Measurements from ENCODE around the gene MAN1C1. TPM values are rescaled to one million over a fixed set of nuclear protein-coding genes. Genes with fewer than 3 reads are reported as not detected.

Gene MAN1C1
- total RNA-seq, 1 experiment from 2014 or later, result 0.40 TPM

DNA sequence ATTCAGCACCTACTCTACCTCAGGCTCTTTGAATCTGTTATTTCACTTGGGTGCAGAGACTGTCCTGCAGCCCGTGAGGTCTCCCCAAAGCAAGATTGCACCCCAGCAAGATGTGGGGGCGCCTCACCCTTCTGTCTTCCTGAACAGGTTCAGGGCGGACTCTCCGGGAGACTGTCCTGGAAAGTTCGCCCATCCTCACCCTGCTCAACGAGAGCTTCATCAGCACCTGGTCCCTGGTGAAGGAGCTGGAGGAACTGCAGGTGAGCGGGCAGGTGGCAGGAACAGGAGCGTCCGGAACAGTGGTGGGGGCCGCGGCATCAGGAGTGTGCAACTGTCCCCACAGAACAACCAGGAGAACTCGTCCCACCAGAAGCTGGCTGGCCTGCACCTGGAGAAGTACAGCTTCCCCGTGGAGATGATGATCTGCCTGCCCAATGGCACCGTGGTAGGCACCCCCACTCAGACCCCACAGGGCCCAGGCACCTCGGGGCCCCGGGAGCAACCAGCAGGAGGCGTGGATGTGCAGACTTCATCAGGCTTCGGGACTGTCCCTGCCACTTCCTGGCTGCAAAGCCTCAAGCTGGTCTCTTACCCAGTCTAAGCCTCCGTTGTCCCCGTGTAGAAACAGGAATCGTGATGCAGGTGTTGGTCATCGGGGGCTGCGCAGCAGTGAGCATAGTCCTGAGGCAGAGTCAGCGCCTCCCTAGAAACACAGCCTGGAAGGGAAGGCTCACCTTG is 197.3 kb downstream of the MAN1C1 start:
- in situ Hi-C loops (cut with HindIII; ENCODE audit: low pct_unique_long_range_greater_than_20kb, low sequenced_read_pairs), result no loop called here
- no peak for DNase-seq (ENCODE audit: low read depth, low spot score)

DNA sequence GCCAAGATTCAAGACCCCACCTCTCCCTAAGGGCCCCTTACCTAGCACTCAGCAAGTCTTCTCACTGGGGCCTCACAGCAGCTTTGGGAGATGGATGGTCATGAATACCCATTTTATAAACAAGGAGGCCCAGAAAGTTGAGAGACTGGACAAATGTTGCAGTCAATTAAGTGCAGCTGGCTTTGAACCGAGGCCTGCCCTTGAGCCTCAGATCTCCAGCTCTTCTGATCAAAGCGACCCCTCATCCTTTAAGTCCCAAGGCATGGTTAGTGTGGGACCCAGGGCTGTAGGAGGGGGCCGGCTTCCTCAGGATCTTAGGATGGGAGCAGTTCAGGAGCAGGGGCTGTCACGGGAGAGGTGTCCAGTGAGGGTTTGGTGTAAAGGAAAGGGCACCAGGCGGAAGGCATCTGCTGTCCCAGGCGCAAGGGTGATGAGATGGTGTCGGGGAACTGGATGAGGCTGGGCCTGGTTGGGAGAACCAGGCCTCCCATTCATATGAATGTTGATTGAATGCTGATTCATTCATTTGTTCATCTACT is 198.0 kb downstream of the MAN1C1 start:
- in situ Hi-C loops (cut with HindIII; ENCODE audit: low pct_unique_long_range_greater_than_20kb, low sequenced_read_pairs), result no loop called here
- no peak for DNase-seq (ENCODE audit: low read depth, low spot score)

DNA sequence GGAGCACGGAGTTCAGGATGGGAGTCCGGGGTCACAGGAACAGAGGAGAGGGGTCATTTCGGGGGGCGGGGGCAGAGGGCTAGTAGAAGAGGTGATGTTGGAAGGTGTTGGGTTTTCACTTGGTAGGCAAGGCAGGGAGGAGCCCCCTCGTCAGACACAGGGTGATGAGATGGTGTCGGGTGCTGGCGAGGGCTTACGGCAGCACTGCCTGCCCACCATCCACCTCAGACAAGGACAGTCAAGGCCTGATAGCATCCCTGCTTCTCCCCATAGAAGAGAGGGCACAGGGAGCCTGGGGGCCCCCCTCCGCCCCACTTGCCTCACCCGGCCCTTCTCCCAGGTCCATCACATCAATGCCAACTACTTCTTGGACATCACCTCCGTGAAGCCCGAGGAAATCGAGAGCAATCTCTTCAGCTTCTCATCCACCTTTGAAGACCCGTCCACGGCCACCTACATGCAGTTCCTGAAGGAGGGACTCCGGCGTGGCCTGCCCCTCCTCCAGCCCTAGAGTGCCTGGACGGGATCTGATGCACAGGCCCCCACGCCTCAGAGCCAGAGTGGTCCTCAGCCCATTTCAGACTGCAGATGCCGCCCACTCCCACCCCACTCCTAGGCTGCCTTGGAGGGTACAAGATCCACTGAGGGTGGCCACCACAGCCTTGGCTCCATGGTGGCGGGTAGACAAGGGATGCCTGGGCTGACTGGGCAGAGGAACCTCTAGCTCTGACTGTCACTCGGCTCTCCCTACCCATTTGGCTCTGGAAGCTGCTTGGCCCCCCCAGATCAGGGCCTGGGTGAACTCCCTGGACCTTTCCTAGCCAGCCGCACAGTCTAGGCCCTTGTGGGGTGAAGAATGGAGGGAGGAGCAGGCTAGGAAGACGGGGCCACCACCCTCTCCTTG is 198.9 kb downstream of the MAN1C1 start:
- no peak for DNase-seq (ENCODE audit: low read depth, low spot score)
- in situ Hi-C loops (cut with HindIII; ENCODE audit: low pct_unique_long_range_greater_than_20kb, low sequenced_read_pairs), result no loop called here

DNA sequence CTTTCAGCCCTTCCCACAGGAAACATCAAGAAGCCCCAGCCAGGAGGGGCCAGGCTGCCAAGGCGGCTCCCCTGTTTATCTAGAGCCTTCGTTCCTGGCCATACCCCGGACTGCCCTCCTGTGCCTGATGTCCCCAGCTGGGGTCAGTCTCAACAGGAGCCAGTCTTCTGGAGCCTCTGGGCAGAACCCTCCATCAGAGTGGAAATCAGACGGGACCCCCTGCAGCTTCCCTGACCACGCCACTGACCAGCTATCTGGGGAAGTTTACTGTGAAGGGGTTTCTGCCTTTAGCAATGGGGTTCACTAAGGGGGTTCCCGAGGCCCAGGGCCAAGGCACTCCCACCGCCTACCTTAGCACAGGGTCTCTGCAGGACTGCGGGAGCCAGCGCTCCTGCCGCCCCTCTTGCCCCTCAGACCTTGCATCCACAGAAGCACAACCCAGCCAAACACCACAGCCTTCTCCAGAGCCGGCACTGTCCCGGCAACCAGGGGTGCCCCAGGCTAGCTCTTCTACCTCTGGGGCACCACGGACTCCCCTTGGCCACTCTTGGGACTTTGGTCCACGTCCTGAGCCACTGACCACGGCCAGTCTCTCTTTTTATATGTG is 199.6 kb downstream of the MAN1C1 start:
- in situ Hi-C loops (cut with HindIII; ENCODE audit: low pct_unique_long_range_greater_than_20kb, low sequenced_read_pairs), result no loop called here
- no peak for DNase-seq (ENCODE audit: low read depth, low spot score)

DNA sequence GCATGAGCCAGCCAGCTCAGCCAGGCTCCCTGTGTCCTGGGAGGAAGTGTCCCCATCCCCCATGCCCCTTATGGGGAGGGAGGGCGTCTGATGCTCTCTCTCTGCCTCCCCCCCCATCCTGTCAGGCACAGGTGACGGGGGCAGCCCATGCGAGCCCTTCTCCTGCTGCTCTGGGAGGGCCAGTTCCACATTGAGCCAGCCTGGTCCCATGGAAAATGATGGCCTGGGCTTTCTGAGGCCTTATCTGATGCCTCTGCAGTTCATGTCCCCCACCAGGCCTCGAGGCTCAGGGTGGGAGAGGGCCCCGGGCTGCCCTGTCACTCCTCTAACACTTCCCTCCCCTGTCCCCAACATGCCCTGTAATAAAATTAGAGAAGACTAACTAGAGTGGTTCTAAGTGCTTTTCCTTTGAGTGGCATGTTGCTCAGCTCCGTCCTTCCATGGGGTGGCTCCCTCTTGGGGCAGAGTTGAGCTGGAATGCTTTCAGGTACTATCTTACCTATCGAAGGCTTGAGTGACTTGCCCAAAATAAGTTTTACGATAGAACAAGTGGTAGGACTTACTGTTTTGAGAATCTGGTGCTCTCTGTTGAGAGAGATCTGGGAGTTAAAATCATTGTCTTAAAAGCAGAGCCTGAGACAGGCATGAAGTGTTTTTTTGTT is 201.4 kb downstream of the MAN1C1 start:
- DNase-seq (ENCODE audit: low read depth, low spot score), result no peak
- in situ Hi-C loops (cut with HindIII; ENCODE audit: low pct_unique_long_range_greater_than_20kb, low sequenced_read_pairs), result no loop called here

DNA sequence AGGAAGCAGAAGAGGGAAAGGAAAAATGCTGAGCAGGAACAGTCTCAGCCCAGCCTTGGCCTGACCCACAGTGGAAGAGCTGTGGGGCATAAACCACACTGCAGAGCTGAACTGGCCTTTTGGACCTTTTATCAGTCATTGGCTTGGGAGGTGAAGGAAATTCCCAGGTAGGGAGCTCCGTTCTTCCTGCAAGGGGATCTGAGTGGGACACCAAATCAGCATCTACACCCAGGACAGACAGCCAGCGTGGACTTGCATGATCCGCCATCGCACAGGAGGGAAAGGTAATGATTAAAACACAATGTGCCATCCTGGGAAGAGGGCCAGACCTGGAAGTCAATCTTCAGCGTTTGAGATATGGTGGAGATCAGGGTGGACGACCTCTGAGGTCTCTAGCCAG is 202.0 kb downstream of the MAN1C1 start:
- in situ Hi-C loops (cut with HindIII; ENCODE audit: low pct_unique_long_range_greater_than_20kb, low sequenced_read_pairs), result no loop called here
- DNase-seq (ENCODE audit: low read depth, low spot score), result no peak

DNA sequence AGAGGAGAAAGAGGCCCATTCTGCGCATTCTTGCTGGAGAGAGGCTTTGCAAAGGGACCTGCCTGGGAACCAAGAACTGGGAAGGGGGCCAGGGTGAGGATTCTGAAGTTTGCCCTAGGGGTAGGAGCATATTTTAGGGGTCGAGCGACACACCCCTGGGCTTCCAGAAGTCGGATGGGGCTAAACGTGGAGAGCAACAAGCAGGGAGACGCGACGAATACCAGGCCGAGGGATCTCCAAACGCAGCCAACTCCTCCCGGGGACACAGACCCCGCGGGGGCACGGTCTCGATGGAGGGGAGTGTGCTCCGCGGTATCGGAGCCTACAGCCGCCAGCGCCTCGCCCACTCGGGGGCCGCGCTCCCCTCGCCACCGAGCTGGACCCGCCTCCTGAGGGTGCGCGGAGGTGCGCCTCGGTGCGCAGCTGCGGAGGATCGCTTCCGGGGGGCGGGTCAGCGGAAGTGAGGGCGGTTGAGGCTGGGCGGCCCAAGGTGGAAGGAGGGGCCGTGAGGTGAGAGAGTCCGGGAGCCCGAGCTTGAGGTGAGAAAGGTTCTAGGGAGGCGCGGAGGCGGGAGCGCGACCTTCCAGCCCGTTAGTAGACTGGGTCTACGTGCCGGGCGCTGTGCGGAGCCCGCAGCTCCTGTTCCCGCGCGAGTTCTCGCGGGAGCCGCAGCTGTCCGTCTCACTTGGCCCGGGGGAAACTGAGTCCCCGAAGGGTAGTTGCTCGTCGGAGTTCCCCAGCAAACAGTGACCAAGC is 203.1 kb downstream of the MAN1C1 start, which contains the start of gene MTFR1L:
Gene MTFR1L (plus strand): TSS at position 464 of the 756 bp plus-strand sequence. CDS start 3,151 bp downstream, outside the sequence.
- in situ Hi-C loops (cut with HindIII; ENCODE audit: low pct_unique_long_range_greater_than_20kb, low sequenced_read_pairs), result no loop called here

DNA sequence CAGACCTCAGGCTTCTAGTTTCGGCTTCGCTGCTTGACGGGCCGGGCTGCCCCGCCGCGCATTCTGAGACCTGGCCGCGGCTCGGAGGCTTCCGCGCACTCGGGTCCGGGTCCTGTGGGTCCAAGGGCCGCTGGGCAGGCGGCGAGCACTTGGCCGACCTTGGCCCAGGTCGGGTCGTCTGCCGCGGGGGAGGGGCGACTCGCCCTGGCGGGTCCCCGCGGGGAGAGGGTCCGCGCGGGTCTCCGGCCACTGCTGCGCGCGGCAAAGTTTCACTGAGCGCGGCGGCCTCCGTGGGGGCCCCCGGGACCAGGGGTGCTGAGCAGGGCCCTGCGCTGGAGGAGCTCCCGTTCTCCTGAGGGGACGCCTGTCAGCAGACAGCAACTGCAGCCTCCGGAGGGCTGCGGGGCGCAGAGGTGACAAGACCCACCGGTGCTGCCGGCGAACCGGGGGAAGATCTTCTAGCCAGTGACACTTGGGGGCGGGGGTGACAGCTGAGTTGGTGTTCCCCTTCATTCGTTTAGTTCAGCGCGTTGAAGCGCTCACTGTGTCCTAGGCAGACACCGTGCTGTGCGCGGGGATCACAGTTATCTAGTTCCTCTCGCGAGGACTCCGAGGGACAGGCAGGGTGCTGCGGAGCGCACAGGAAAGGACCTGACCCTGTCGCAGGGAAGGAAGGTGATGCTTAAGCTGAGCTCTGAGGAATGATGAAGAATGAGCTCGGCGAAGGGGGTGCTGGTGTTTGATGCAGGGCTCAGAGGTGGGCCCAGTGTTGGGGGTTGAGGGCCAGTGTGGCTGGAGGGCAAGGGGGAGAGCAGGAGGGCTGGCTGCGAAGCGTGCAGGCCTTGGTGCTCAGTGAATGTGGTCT is 203.9 kb downstream of the MAN1C1 start:
- in situ Hi-C loops (cut with HindIII; ENCODE audit: low pct_unique_long_range_greater_than_20kb, low sequenced_read_pairs), result no loop called here

More for the DNA sequence above, 203.1 kb downstream of the MAN1C1 start, which contains the start of gene MTFR1L:
- DNase-seq (ENCODE audit: low read depth, low spot score), result peak; percentile 64

DNA sequence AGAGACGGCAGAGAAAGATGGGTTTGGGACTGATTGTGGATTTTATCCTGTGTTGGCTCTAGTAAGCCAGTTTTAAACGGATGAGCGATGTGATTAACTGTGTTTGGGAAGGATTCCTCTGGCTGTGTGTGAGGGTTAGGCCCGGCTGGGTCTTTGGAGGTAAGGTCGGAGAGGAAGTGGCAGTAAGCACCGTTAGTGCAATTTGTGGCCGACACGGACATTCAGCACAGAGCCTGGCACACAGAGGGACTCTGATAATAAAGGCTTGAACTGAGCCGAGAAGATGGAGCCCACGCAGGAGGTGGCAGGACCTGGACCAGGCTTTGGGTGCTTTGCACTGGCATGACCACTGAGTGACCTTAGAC is 204.5 kb downstream of the MAN1C1 start:
- in situ Hi-C loops (cut with HindIII; ENCODE audit: low pct_unique_long_range_greater_than_20kb, low sequenced_read_pairs), result no loop called here

More for the DNA sequence above, 203.9 kb downstream of the MAN1C1 start:
- peak; percentile 37 for DNase-seq (ENCODE audit: low read depth, low spot score)

DNA sequence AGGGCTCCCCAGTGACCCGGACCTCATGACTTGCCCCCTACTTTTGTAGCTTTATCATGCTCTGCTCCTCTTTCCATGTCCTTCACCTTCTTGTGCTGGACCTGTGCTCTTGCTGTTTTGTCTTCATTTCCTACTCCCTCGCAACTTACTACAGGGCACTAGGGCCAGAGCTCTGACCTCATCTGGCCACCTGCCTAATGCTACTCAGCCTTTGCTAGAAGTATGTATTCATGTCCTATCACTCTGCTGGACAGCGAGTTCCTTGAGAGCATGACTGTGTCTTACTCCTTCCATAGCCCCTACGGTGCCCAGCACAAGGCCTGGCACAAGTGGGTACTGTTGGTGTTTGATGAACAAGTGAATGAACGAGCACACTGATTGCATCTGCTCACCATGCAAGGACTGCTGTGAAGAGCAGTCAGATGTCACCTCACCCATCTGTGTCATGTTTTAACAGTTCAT is 205.1 kb downstream of the MAN1C1 start:
- in situ Hi-C loops (cut with HindIII; ENCODE audit: low pct_unique_long_range_greater_than_20kb, low sequenced_read_pairs), result no loop called here
- no peak for DNase-seq (ENCODE audit: low read depth, low spot score)

More for the DNA sequence above, 204.5 kb downstream of the MAN1C1 start:
- DNase-seq (ENCODE audit: low read depth, low spot score), result no peak

DNA sequence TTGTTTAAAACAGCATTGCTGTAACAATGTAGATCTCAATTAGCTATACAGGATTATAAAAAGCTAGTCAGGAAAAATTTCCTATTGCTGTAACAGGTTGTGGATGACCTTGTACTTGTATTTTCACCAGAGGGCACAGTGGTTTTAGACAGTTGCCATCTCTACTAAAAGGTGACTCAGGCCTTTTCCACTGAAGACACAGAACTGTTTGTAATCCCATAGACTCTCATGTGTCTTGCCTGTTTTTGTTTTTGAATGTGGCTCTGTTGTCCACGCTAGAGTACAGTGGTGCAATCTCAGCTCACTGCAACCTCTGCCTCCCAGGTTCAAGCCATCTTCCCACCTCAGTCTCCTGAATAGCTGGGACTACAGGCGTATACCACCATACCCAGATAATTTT is 209.0 kb downstream of the MAN1C1 start:
- peak; percentile 79 for DNase-seq (ENCODE audit: low read depth, low spot score)
- in situ Hi-C loops (cut with HindIII; ENCODE audit: low pct_unique_long_range_greater_than_20kb, low sequenced_read_pairs), result no loop called here

DNA sequence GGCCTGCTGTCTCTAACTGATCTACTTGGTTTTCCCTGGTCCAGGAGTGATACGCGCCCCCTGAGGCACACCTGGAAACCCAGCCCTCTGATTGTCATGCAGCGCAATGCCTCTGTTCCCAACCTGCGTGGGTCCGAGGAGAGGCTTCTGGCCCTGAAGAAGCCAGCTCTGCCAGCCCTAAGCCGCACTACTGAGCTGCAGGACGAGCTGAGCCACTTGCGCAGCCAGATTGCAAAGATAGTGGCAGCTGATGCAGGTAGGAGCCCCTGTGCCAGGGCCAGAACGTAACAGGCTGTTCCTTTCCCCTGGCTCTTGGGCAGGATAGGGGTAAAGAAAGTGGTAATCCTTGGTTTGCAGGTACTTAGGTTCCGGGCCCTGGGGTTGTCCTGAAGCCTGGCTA is 210.0 kb downstream of the MAN1C1 start:
- no peak for DNase-seq (ENCODE audit: low read depth, low spot score)
- in situ Hi-C loops (cut with HindIII; ENCODE audit: low pct_unique_long_range_greater_than_20kb, low sequenced_read_pairs), result no loop called here

DNA sequence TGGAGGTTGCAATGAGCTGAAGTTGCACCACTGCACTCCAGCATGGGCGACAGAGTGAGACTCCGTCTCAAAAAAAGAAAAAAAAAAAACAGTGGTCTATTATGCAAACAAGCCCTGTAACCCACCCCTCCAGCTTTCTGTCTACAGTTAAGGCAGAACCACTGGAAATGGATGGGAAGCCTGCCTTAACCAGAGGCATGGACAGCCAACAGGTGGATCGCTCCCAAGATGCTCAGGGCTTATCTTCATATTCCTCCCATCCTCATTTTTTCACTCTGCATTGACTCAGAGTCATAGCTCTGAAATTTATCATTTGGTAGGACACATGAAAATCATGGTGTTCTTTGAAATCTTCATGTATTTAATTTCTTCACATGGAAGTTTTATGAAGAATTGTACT is 211.9 kb downstream of the MAN1C1 start:
- DNase-seq (ENCODE audit: low read depth, low spot score), result no peak
- in situ Hi-C loops (cut with HindIII; ENCODE audit: low pct_unique_long_range_greater_than_20kb, low sequenced_read_pairs), result no loop called here

DNA sequence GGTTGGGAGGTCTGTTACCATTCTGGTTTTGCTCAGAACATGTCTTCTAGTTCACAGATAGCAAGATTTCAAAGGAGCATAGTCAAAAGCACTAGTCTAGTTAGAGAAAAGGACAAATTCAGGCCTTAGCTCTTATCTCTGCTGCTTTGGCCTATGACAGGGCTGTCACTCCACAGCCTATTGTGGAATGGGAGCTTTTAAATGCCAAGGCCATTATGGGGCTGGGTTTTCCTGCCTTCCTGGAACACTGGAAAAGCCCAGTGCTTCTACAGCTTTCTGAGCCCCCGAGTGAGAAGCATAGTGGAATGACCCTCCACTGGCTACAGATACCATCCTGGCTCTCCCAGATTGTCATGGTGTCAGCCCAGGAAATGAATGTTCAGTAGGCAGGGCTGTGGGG is 212.5 kb downstream of the MAN1C1 start:
- in situ Hi-C loops (cut with HindIII; ENCODE audit: low pct_unique_long_range_greater_than_20kb, low sequenced_read_pairs), result no loop called here

DNA sequence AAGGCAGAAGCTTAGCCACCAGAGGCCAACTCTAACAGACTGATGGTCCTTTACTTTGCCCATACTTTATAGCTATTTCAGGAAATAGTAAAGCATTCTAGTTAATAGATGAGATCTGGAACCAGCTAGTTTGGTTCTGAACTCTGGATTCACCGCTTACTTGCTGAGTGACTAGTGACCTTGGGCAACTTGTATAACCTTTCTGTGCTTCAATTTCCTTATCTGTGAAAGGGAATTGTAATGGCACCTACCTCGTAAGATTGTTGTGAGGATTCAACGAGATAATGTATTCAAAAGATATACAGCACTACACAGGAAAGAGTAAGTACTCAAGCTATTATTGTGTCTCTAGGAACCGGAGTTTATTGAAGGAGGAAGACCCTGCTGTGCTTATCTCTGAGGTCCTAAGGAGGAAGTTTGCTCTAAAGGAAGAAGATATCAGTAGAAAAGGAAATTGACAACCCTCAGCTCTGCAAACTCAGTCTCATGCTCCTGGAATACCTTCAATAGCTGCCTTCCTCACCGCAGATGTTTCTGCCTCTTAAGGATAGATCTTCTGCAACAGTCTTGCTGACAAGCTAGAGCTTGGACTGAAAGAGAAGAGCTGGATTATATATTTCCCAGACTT is 215.1 kb downstream of the MAN1C1 start:
- in situ Hi-C loops (cut with HindIII; ENCODE audit: low pct_unique_long_range_greater_than_20kb, low sequenced_read_pairs), result no loop called here
- no peak for DNase-seq (ENCODE audit: low read depth, low spot score)

More for the DNA sequence above, 212.5 kb downstream of the MAN1C1 start:
- no peak for DNase-seq (ENCODE audit: low read depth, low spot score)

All from SK-MEL-5 (cell line).